ENCODE data around the gene GREB1L. TPM values are rescaled to one million over a fixed set of nuclear protein-coding genes. Genes with fewer than 3 reads are reported as not detected.

GREB1L gene
- total and polyA plus RNA-seq, 2 donors (not counting 3 experiments of a cell fraction or from before 2014, with no cell fraction given), result 0.22 to 0.41 TPM

GRCh38 chr18:21484851-21485636 is 243.0 kb downstream of the GREB1L start:
- Histone ChIP-seq H3K4me1 (ENCODE audit: control insufficient read depth, extremely low read depth, insufficient read depth, low read length) (peaks cover 11% of the 10 kb centered on the region), H3K27me3 (ENCODE audit: control insufficient read depth in 2 of 2, insufficient read depth in 2 of 2, low read length in 2 of 2) (no peaks in the 10 kb centered on the region), H3K4me3 (replicated peaks in 1 of 3; ENCODE audit: insufficient read depth in 1 of 3, low read depth in 1 of 3, low read length in 3 of 3) (no peak overlapping the region), H3K9me3 (replicated peaks; ENCODE audit: control insufficient read depth, insufficient read depth, low read length) (no peaks in the 10 kb centered on the region), H3K9ac (replicated peaks; ENCODE audit: extremely low read depth, insufficient read depth, low read length) (peak overlapping the region; percentile 8), H3K36me3 (ENCODE audit: control insufficient read depth in 2 of 2, extremely low read depth in 1 of 2, insufficient read depth in 2 of 2, low read length in 2 of 2) (no peaks in the 10 kb centered on the region), H3K79me2 (ENCODE audit: control insufficient read depth, insufficient read depth, low read length) (no peaks in the 10 kb centered on the region), H3K27ac (ENCODE audit: insufficient read depth, low read depth, low read length) (peak overlapping the region; percentile 54), H2AFZ (ENCODE audit: low read depth, low read length) (peak overlapping the region; percentile 21), H3K9me1 (replicated peaks; ENCODE audit: control insufficient read depth, extremely low read depth, insufficient read depth, low read length) (no peaks in the 10 kb centered on the region), H3K4me2 (ENCODE audit: insufficient read depth, low read length) (peak overlapping the region; percentile 95), H4K20me1 (replicated peaks; ENCODE audit: control insufficient read depth, extremely low read depth, insufficient read depth, low read length) (no peaks in the 10 kb centered on the region)
- DNase-seq (ENCODE audit: low read depth, low spot score) (peak; percentile 83), FAIRE-seq (peak; percentile 69)
- ChIA-PET POLR2A (interaction anchor here (0.7 kb wide), 1 partner anchor 335 kb away, joined by 5 read pairs; no protein-coding TSS in a partner anchor), CTCF (interaction anchor here (0.9 to 6.1 kb wide), 8 partner anchors 9 to 290 kb away, joined by 3 to 63 read pairs (median 4); partner anchors contain the start of gene ESCO1)
- intact Hi-C loops (cut with micrococcal nuclease) (no loop called here), dilution Hi-C loops (cut with MboI; ENCODE audit: extremely low pct_ligation_motif_present, low sequenced_read_pairs) (no loop called here)
- no peak for TF ChIP-seq EZH2 (IDR thresholded peaks at IDR 0.05; ENCODE audit: borderline replicate concordance, low read depth, low read length, severe bottlenecking)
- TF ChIP-seq MYC (IDR thresholded peaks at IDR 0.05; ENCODE audit: low read depth, low read length), result no peak
- TF ChIP-seq FOS (IDR thresholded peaks at IDR 0.05; ENCODE audit: borderline replicate concordance, insufficient read depth, low read length), result peak; percentile 56
- peak; percentile 33 for TF ChIP-seq JUN (IDR thresholded peaks at IDR 0.05; ENCODE audit: borderline replicate concordance, insufficient read depth, insufficient read length, low read depth)
- TF ChIP-seq GATA2 (IDR thresholded peaks at IDR 0.05; ENCODE audit: insufficient read depth, insufficient read length, low read depth, low read length), result peak; percentile 35
- no peak for TF ChIP-seq POLR2AphosphoS5 (IDR thresholded peaks at IDR 0.05; ENCODE audit: insufficient read depth, low read depth, low read length)
- BruUV-seq (replicated peaks), result TSS peak; percentile 19
